ENCODE results near the gene IPCEF1. TPM values are rescaled to one million over a fixed set of nuclear protein-coding genes. Genes with fewer than 3 reads are reported as not detected.

IPCEF1 gene
- total and polyA plus RNA-seq, 4 experiments from 2014 or later: 67.7 to 97.7 (median 82.2) TPM

DNA sequence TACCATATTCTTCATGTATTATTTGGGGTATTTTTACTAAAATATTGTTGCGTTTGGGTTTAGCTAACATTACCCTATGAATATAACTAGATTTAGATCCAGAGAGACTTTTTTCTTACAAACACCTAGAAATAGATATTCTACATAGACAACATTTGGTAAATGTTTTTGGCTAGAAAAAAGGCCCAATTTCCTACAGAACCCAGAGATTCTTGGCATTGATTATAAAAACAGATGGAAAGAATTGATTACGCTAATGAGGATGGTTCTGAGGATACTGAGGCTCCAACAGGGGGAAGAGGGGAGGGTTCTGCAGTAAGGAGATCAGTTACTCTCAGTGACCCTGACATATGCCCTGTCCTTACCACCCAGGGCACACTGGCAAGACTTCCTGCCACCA, 123.2 kb downstream of the IPCEF1 start:
- peak overlapping the region; percentile 52 to 93 (median 86) for H3K27ac Mint-ChIP-seq
- peaks cover 81% of the 10 kb centered on the region for H3K4me1 ChIP-seq (ENCODE audit: insufficient read depth, low read length)
- H3K27ac ChIP-seq (ENCODE audit: low read depth, low read length): peak overlapping the region; percentile 18

DNA sequence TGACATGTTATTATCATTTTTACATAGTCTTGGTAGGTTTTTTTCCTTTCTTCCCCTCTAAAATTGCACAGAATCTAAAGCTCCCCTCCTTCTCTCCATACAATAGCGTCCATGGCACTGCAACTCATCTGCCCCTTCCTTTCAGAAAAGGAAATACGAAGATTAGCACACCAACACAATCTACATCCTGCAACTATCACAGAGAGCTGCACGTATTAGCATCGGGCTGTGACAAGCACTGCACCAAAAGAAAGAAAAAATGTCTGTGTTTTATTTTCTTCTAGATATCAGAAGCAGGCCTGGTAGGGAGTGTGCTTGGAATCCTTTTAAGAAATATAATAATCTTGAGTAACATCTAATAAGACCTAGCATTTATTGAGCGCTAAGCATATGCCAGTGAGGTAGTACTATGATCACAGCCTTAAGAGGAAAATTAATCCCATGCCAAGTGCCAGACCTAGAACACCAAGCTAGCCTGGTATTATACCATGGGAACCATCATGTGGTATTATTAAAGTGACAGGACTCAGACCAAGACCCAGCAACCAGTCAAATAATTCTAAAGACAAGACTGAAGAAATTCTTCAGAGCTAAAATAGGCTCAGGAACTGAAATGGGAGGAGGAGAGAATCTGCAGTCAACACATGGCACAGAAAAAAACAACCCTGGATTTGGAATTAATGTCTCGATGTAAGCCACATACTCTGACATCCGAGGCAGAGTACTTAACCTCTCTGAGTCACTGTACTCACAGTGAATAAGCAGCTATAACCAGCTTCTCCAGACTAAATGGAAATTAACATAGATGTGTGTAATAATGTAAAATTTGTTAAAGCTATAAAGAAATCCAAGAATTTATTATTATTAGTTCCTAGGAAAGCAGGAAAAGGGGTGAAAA, 124.3 kb downstream of the IPCEF1 start:
- Mint-ChIP-seq H3K27ac (peak overlapping the region; percentile 76 to 96 (median 88)), H3K4me1 (peaks cover 63 to 87% (median 74%) of the 10 kb centered on the region in 4 donors), H3K27me3 (no peaks in the 10 kb centered on the region), H3K36me3 (peaks cover 15 to 36% of the 10 kb centered on the region in 2 donors), H3K9me3 (no peaks in the 10 kb centered on the region), H3K4me3 (peak overlapping the region; percentile 61 to 95 (median 76))
- ChIA-PET CTCF (ENCODE audit: partially characterized antibody) (interaction anchor here (0.8 to 6.0 kb wide), 6 partner anchors 11 to 78 kb away, joined by 3 to 40 read pairs (median 11); no protein-coding TSS in a partner anchor), POLR2A (ENCODE audit: partially characterized antibody) (interaction anchor here (1.0 to 4.0 kb wide), 4 partner anchors 9 to 75 kb away, joined by 3 to 93 read pairs (median 8); no protein-coding TSS in a partner anchor)
- peaks cover 78% of the 10 kb centered on the region for H3K4me1 ChIP-seq (ENCODE audit: insufficient read depth, low read length)
- intact Hi-C loops (cut with micrococcal nuclease): loop anchor here (1.0 to 5.0 kb wide), 4 partner anchors 8 to 35 kb away; no protein-coding TSS in a partner anchor
- H3K4me3 ChIP-seq (ENCODE audit: low read length in 2 of 2): peak overlapping the region in 1 of 2 donors; percentile 18
- peak in 1 of 5 donors; percentile 37 for DNase-seq
- no peaks in the 10 kb centered on the region for H3K36me3 ChIP-seq (ENCODE audit: insufficient read depth, low read length)
- peak overlapping the region; percentile 42 for H3K27ac ChIP-seq (ENCODE audit: low read depth, low read length)
- no peaks in the 10 kb centered on the region for H3K27me3 ChIP-seq (ENCODE audit: insufficient read depth, low read length)
- H3K9me3 ChIP-seq (ENCODE audit: control insufficient read depth in 1 of 2, low read length in 2 of 2): no peaks in the 10 kb centered on the region

More for the DNA sequence above, 123.2 kb downstream of the IPCEF1 start:
- DNase-seq: no peak
- H3K9me3 Mint-ChIP-seq: no peaks in the 10 kb centered on the region
- H3K4me3 ChIP-seq (ENCODE audit: low read length in 2 of 2): no peak overlapping the region
- H3K4me3 Mint-ChIP-seq: peak overlapping the region in 7 of 8 donors; percentile 1 to 69 (median 40)
- intact Hi-C loops (cut with micrococcal nuclease): loop anchor here (2.0 to 5.0 kb wide), 2 partner anchors 15 to 34 kb away; no protein-coding TSS in a partner anchor
- POLR2A ChIA-PET (ENCODE audit: partially characterized antibody): interaction anchor here (1.2 to 4.0 kb wide), 5 partner anchors 10 to 70 kb away, joined by 3 to 93 read pairs (median 5); no protein-coding TSS in a partner anchor
- no peaks in the 10 kb centered on the region for H3K27me3 Mint-ChIP-seq
- no peaks in the 10 kb centered on the region for H3K9me3 ChIP-seq (ENCODE audit: control insufficient read depth in 1 of 2, low read length in 2 of 2)
- peaks cover 63 to 84% (median 72%) of the 10 kb centered on the region in 4 donors for H3K4me1 Mint-ChIP-seq
- CTCF ChIA-PET (ENCODE audit: partially characterized antibody): interaction anchor here (0.9 to 6.0 kb wide), 6 partner anchors 10 to 79 kb away, joined by 3 to 40 read pairs (median 10); no protein-coding TSS in a partner anchor
- H3K36me3 Mint-ChIP-seq: peaks cover 11 to 36% of the 10 kb centered on the region in 2 donors
- no peaks in the 10 kb centered on the region for H3K36me3 ChIP-seq (ENCODE audit: insufficient read depth, low read length)
- no peaks in the 10 kb centered on the region for H3K27me3 ChIP-seq (ENCODE audit: insufficient read depth, low read length)

GRCh38 chr6:154230910-154231595, 125.5 kb downstream of the IPCEF1 start:
- intact Hi-C loops (cut with micrococcal nuclease): loop anchor here (5.0 kb wide), 1 partner anchor 36 kb away; no protein-coding TSS in a partner anchor
- Histone ChIP-seq H3K4me1 (ENCODE audit: insufficient read depth, low read length) (peaks cover 72% of the 10 kb centered on the region), H3K9me3 (ENCODE audit: control insufficient read depth in 1 of 2, low read length in 2 of 2) (no peaks in the 10 kb centered on the region), H3K36me3 (ENCODE audit: insufficient read depth, low read length) (no peaks in the 10 kb centered on the region), H3K4me3 (ENCODE audit: low read length in 2 of 2) (peak overlapping the region in 1 of 2 donors; percentile 29), H3K27me3 (ENCODE audit: insufficient read depth, low read length) (no peaks in the 10 kb centered on the region), H3K27ac (ENCODE audit: low read depth, low read length) (peak overlapping the region; percentile 42)
- Mint-ChIP-seq H3K4me3 (peak overlapping the region; percentile 61 to 95 (median 80)), H3K27me3 (no peaks in the 10 kb centered on the region), H3K4me1 (peaks cover 59 to 84% (median 69%) of the 10 kb centered on the region in 4 donors), H3K27ac (peak overlapping the region; percentile 76 to 96 (median 88)), H3K36me3 (peaks cover 16 to 34% of the 10 kb centered on the region in 2 donors), H3K9me3 (no peaks in the 10 kb centered on the region)
- DNase-seq: no peak
- ChIA-PET POLR2A (ENCODE audit: partially characterized antibody) (interaction anchor here (0.8 to 4.0 kb wide), 7 partner anchors 11 to 74 kb away, joined by 3 to 93 read pairs (median 5); no protein-coding TSS in a partner anchor), CTCF (ENCODE audit: partially characterized antibody) (interaction anchor here (1.3 to 6.0 kb wide), 5 partner anchors 9 to 77 kb away, joined by 3 to 40 read pairs (median 4); no protein-coding TSS in a partner anchor)

GRCh38 chr6:154230393-154230792, 126.2 kb downstream of the IPCEF1 start:
- H3K9me3 ChIP-seq (ENCODE audit: control insufficient read depth in 1 of 2, low read length in 2 of 2): no peaks in the 10 kb centered on the region
- Mint-ChIP-seq H3K36me3 (peaks cover 21 to 36% of the 10 kb centered on the region in 2 donors), H3K27me3 (no peaks in the 10 kb centered on the region), H3K27ac (peak overlapping the region in 6 of 7 donors; percentile 89 to 96 (median 95)), H3K9me3 (no peaks in the 10 kb centered on the region), H3K4me3 (peak overlapping the region; percentile 86 to 95 (median 90)), H3K4me1 (peaks cover 59 to 84% (median 72%) of the 10 kb centered on the region in 4 donors)
- H3K36me3 ChIP-seq (ENCODE audit: insufficient read depth, low read length): no peaks in the 10 kb centered on the region
- ChIA-PET CTCF (ENCODE audit: partially characterized antibody) (interaction anchor here (1.0 to 6.0 kb wide), 4 partner anchors 10 to 46 kb away, joined by 3 to 40 read pairs (median 3); no protein-coding TSS in a partner anchor), POLR2A (ENCODE audit: partially characterized antibody) (interaction anchor here (0.8 to 2.0 kb wide), 7 partner anchors 11 to 47 kb away, joined by 3 to 10 read pairs (median 4); no protein-coding TSS in a partner anchor)
- peaks cover 72% of the 10 kb centered on the region for H3K4me1 ChIP-seq (ENCODE audit: insufficient read depth, low read length)
- intact Hi-C loops (cut with micrococcal nuclease): loop anchor here (5.0 kb wide), 1 partner anchor 37 kb away; no protein-coding TSS in a partner anchor
- H3K27ac ChIP-seq (ENCODE audit: low read depth, low read length): peak overlapping the region; percentile 42
- no peaks in the 10 kb centered on the region for H3K27me3 ChIP-seq (ENCODE audit: insufficient read depth, low read length)
- peak overlapping the region; percentile 52 to 59 for H3K4me3 ChIP-seq (ENCODE audit: low read length in 2 of 2)
- DNase-seq: no peak

DNA sequence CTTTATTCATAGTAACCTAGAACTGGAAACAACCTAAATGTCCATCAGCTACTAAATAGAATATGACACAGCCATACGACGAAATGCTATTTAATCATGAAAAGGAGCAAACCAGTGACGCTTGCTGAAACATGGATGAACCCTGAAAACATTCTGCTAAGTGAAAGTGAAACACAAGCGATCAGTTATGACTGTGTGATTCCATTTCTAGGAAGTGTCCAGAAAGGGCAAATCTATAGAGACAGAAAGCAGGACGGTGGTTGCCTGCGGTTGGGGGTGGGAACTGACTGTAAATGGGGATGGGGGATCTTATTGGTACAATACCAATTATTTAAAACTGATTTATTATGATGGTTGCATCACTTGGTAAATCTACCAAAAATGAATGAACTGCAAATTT, 126.8 kb downstream of the IPCEF1 start:
- ChIA-PET CTCF (ENCODE audit: partially characterized antibody) (interaction anchor here (0.7 to 6.0 kb wide), 5 partner anchors 10 to 47 kb away, joined by 3 to 40 read pairs (median 3); no protein-coding TSS in a partner anchor), POLR2A (ENCODE audit: partially characterized antibody) (interaction anchor here (0.9 to 2.0 kb wide), 6 partner anchors 9 to 35 kb away, joined by 3 to 10 read pairs (median 4); no protein-coding TSS in a partner anchor)
- intact Hi-C loops (cut with micrococcal nuclease): loop anchor here (5.0 kb wide), 1 partner anchor 38 kb away; no protein-coding TSS in a partner anchor
- Mint-ChIP-seq H3K4me3 (peak overlapping the region; percentile 86 to 95 (median 90)), H3K27ac (peak overlapping the region; percentile 89 to 96 (median 95)), H3K27me3 (no peaks in the 10 kb centered on the region), H3K4me1 (peaks cover 56 to 85% (median 74%) of the 10 kb centered on the region in 4 donors), H3K9me3 (no peaks in the 10 kb centered on the region), H3K36me3 (peaks cover 21 to 33% of the 10 kb centered on the region in 2 donors)
- Histone ChIP-seq H3K9me3 (ENCODE audit: control insufficient read depth in 1 of 2, low read length in 2 of 2) (no peaks in the 10 kb centered on the region), H3K27ac (ENCODE audit: low read depth, low read length) (peak overlapping the region; percentile 42), H3K4me3 (ENCODE audit: low read length in 2 of 2) (peak overlapping the region; percentile 52 to 59), H3K27me3 (ENCODE audit: insufficient read depth, low read length) (no peaks in the 10 kb centered on the region), H3K36me3 (ENCODE audit: insufficient read depth, low read length) (no peaks in the 10 kb centered on the region), H3K4me1 (ENCODE audit: insufficient read depth, low read length) (peaks cover 75% of the 10 kb centered on the region)
- DNase-seq: peak in 4 of 5 donors; percentile 39 to 70 (median 52)

DNA sequence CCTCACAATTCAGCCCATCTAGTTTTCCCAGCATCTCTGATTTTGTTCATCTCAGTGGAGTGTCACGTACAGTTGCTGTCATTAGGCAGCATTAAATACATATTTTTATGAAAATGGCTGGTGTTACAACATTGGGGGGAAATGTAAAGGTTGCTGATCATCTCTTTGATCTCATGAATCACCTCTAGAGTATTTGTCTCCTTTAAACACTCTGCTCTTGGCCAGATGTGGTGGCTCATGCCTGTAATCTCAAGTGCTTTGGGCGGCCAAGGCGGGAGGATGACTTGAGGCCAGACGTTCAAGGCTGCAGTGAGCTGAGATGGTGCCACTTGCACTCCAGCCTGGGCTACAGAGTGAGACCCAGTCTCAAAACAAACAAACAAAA, 128.1 kb downstream of the IPCEF1 start:
- intact Hi-C loops (cut with micrococcal nuclease): no loop called here
- H3K27ac Mint-ChIP-seq: peak overlapping the region in 6 of 7 donors; percentile 5 to 76 (median 50)
- H3K27ac ChIP-seq (ENCODE audit: low read depth, low read length): no peak overlapping the region
- H3K4me1 Mint-ChIP-seq: peaks cover 50 to 85% (median 72%) of the 10 kb centered on the region in 4 donors
- no peaks in the 10 kb centered on the region for H3K27me3 Mint-ChIP-seq
- H3K9me3 Mint-ChIP-seq: no peaks in the 10 kb centered on the region
- H3K4me3 ChIP-seq (ENCODE audit: low read length in 2 of 2): no peak overlapping the region
- peaks cover 75% of the 10 kb centered on the region for H3K4me1 ChIP-seq (ENCODE audit: insufficient read depth, low read length)
- no peaks in the 10 kb centered on the region for H3K36me3 ChIP-seq (ENCODE audit: insufficient read depth, low read length)
- DNase-seq: no peak
- no peaks in the 10 kb centered on the region for H3K27me3 ChIP-seq (ENCODE audit: insufficient read depth, low read length)
- no peaks in the 10 kb centered on the region for H3K9me3 ChIP-seq (ENCODE audit: control insufficient read depth in 1 of 2, low read length in 2 of 2)
- ChIA-PET CTCF (ENCODE audit: partially characterized antibody) (interaction anchor here (0.6 to 1.4 kb wide), 3 partner anchors 11 to 64 kb away, joined by 3 to 4 read pairs (median 3); no protein-coding TSS in a partner anchor), POLR2A (ENCODE audit: partially characterized antibody) (no interaction called here)
- H3K36me3 Mint-ChIP-seq: peaks cover 21 to 32% of the 10 kb centered on the region in 2 donors
- peak overlapping the region; percentile 19 to 94 (median 40) for H3K4me3 Mint-ChIP-seq
